Bone marrow (tissue), 2 donors: Measurements from ENCODE around the gene PPP1R10.
A peak's percentile ranks its signal among the peaks of the same experiment; 100 is the strongest.

Experiments
- DNase-seq, 2 donors: peaks; one replicate each; lab custom pipeline; 2025; lab: John Stamatoyannopoulos, UW

PPP1R10 gene

GRCh38 chr6:30598912-30599624 lies 18.0 kb downstream of the PPP1R10 start:
- no peak for DNase-seq

DNA sequence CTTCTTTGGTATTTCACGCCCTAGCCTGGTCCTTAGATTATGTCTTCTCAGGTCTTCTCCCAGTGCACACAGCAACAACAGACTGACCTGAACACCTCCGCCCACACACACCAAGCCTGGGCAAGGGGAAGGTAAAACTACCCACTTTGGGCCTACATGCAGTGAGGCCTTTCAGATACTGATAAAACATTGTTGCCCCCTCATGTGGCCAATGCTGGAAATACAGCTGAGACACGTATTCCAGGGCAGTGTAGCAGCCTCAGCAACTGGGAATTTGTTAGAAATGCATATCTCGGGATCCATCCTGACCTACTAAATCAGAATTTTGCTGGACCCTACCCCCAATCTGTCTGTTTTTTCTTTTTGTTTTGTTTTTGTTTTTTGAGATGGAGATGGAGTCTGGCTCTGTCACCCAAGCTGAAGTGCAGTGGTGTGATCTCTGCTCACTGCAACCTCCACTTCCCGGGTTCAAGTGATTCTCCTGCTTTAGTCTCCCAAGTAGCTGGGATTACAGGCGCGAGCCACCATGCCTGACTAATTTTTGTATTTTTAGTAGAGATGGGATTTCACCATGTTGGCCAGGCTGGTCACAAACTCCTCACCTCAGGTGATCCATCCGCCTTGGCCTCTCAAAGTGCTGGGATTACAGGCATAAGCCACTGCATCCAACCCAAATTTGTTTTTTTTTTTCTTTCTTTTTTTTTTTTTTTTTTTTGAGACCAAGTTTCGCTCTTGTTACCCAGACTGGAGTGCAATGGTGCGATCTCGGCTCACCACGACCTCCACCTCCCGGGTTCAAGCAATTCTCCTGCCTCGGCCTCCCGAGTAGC lies 19.5 kb downstream of the PPP1R10 start:
- peak; percentile 33 to 39 for DNase-seq

DNA sequence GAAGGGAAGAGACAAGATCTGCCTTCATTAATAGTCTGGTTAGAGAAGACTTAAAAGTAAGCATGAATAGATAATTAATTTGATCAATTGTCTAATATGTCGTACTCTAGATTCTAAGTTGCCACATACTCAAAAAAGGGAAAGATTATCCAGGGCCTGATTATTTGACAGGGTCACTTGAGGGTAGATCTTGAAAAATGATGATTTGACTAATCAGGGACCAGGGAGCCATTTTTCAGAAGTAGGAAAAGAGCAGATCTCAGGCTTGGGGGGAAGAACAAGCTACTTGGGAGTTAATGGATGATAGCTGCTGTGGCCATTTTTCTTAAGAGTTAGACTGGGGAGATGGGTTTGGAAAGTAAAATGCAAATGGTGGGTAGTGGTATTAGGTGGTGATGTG lies 24.8 kb downstream of the PPP1R10 start:
- no peak for DNase-seq

- no peak for DNase-seq
These were observed 26.0 kb downstream of the PPP1R10 start for GRCh38 chr6:30591008-30591407.

GRCh38 chr6:30590509-30590908 lies 26.5 kb downstream of the PPP1R10 start:
- no peak for DNase-seq

GRCh38 chr6:30589754-30590358 lies 27.2 kb downstream of the PPP1R10 start:
- DNase-seq = no peak

- no peak for DNase-seq
These were observed 33.1 kb downstream of the PPP1R10 start for GRCh38 chr6:30583921-30584320.

DNA sequence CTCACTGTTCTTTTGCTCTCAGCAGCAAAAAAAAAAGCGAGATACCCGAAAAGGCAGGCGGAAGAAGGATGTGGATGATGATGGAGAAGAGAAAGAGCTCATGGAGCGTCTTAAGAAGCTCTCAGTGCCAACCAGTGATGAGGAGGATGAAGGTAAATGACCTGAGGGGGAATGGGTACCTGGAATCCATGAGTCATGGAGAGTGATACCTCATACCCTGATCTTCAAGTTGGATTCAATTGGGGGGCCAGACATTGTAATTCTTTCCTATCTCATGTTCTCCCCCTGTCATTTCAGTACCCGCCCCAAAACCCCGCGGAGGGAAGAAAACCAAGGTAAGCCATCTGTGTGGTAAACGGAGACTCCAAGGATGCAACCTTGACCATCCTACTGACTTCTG lies 39.0 kb downstream of the PPP1R10 start:
- DNase-seq = no peak

GRCh38 chr6:30573113-30573512 lies 43.9 kb downstream of the PPP1R10 start:
- DNase-seq = no peak

DNA sequence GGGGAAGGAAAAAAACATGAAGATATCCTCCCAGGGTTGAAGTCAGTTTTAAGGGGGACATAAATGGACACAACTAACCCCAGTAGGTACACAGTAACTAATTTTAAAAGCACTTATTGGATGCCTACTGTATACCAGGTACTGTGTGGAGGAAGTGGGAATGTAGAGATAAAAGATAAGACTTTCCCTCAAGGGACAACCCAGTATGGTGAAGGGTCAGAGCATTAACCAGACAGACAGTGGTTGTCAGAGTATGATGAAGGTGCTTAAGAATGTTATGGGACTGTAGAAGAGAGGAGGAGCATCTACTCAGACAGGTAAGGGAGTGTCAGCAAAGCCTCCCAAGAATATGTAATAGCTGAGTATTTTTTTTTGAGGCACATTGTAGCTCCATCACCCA lies 44.9 kb downstream of the PPP1R10 start:
- DNase-seq = no peak

GRCh38 chr6:30571762-30572082 lies 45.3 kb downstream of the PPP1R10 start:
- no peak for DNase-seq

DNA sequence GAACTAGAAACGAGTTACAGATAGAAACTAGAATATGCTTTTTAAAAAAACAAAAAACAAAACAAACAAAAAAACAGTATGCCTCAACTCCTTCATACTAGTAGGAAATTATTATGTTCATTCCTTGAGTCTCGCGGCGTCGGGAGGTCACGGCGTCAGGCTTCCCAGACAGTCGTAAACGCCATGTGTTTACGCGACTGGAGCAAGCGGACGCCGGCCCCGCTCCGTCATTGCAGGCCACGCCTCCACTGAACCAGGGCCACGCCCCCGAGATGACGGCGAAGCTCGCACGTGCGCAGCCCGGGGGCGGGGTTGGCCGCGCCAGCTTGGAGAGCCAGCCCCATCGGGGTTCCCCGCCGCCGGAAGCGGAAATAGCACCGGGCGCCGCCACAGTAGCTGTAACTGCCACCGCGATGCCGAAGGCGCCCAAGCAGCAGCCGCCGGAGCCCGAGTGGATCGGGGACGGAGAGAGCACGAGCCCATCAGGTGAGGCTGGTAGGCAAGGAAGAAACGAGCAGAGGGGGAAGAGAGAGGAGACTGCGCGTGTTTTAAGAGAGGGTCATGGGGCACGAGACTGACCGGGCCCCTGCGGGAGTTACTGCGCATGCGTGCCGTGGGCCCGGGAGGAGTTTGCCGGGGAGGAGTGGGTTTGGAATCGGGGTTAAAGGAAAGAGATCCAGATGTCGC lies 45.8 kb downstream of the PPP1R10 start, which contains the start of gene ABCF1:
ABCF1 (plus strand) TSS at position 368 of the 687 bp plus-strand sequence; CDS start at position 414, 46 bp downstream.
- peak; percentile 91 to 96 for DNase-seq

- peak in 1 of 2 donors; percentile 42 for DNase-seq
These were observed 46.3 kb downstream of the PPP1R10 start for GRCh38 chr6:30570740-30571074.

GRCh38 chr6:30570263-30570662 lies 46.8 kb downstream of the PPP1R10 start:
- DNase-seq = no peak

- DNase-seq = no peak
These were observed 48.8 kb downstream of the PPP1R10 start for GRCh38 chr6:30568245-30568644.

DNA sequence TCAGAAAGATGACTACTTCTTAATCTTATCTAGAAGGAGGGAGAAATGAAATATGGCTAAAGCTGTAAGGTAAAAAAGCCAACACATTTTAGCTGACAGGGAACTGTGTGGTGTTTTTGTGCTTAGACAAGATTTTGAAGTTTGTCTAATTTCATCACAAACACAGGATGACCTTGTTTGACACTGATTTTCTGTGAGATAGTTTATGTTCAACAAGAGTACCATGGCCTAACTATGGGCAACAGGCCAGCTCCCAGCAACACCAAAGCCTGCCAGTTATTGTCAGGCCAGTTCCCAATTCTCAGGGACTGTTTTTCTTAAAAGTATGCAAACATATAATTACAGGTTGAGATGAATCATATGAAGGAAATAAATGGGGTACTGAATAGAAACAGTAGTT lies 51.3 kb downstream of the PPP1R10 start:
- no peak for DNase-seq

- DNase-seq = no peak
These were observed 52.9 kb downstream of the PPP1R10 start for GRCh38 chr6:30564114-30564513.

- no peak for DNase-seq
These were observed 54.3 kb downstream of the PPP1R10 start for GRCh38 chr6:30562470-30563425.

DNA sequence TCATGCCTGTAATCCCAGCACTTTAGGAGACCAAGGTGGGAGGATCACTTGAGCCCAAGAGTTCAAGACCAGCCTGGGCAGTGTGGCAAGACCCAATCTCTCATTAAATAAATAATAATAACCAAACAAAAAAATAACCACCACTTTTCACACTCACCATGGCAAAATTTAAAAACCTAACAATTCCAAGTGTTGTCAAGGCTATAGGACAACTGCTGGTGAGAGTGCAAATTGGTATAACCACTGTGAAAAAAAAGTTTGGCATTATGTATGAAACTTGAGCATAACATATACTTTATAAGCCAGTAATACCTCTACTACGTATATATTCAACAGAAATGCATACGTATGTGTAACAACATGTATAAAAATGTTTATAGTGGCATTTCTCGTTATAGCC lies 56.1 kb downstream of the PPP1R10 start:
- no peak for DNase-seq

DNA sequence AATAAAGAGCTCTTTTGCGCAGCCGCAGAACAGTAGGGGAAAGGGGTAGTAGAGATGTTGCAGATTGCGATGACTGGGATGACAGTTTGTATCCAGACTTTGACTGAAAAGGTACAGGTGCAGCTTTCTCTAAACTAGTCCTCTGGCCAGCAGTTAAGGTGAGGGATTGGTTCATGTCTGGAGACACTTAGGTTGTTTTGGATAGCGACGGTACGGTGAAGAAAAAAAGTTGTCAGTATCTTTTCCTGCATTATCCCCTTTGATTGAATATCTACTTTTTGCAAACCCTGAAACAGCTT lies 59.4 kb downstream of the PPP1R10 start:
- peak in 1 of 2 donors; percentile 71 for DNase-seq

GRCh38 chr6:30556906-30557682 lies 59.9 kb downstream of the PPP1R10 start, which contains the start of gene PRR3:
Gene PRR3 (plus strand): TSS chr6:30557295. CDS start chr6:30557345, 50 bp downstream.
- peak; percentile 63 to 92 for DNase-seq
